GM18951 (cell line): ENCODE measurements around the gene ST3GAL3.

ENCODE experiments used
- POLR2A ChIP-seq: IDR thresholded peaks from 4 replicates; pipeline ENCODE4 v1.6.1; 2011; ENCODE audit warnings: mild to moderate bottlenecking; ENCODE audit not compliant: insufficient read length, insufficient read depth; ENCODE audit errors: extremely low read depth
- in situ Hi-C: fragments of 300-500 bp; cut with MboI; formaldehyde crosslinking; loops from one replicate; pipeline ENCODE4 v1.12.0; 2022; ENCODE audit warnings: low sequenced_read_pairs, mixed read lengths, inconsistent platforms; ENCODE audit not compliant: unreplicated experiment

ST3GAL3 gene

DNA sequence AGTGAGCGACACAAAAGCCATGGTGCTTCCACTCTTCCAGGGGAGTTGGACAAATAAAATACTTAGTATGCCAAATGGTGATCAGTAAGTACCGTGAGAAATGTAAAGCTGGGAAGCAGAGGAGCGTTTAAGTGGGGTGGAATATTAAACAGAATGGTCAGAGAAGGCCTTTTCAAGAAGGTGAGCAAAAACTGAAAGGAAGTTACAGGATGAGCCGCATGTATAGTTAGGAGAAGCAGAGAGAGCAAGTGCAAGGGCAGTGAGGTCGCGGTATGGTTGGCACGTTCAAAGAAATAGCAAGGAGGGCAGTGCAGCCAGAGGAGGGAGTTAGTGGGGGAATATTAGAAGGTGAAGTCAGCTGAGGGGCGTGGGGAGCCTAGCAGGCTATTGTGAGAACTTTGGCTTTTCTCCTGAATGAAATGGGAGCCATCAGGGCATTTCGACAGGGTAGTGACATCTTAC is 266.7 kb downstream of the ST3GAL3 start:
- in situ Hi-C loops, result no loop called here
- TF ChIP-seq POLR2A, result no peak

DNA sequence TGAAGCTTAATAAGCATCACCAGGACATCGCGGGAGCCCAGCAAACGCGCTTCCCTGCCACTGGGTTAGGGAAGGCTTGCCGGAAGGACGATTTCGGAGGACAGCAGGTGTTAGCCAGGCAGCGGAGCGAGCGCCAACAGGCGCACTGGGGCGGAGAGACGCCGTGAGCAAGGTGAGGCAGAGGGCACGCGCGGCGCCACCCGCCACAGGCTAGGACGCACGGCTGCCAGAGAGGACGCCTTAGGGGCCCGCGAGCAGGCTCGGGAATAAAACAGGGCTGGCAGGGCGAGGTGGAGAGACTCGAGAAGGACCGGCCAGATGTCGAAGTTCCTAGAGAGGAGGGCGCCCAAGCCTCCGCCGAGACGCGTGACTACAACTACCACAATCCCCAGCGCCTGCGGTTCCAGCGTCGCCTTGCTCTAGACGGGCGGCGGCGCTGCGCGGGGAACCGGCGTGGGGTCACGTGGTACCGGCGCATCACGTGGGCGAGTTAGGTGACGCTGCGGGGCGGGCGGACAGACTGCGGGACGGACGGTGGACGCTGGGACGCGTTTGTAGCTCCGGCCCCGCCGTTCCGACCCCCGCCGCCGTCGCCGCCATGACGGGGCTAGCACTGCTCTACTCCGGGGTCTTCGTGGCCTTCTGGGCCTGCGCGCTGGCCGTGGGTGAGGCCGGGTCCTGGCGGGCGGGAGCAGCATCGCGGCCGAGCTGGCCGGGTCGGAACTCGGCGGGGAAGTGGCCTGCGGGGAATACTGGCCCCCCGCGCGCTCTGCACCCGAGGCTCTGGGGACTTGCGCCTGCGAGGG is 267.3 kb downstream of the ST3GAL3 start, which contains the start of gene ATP6V0B:
ATP6V0B (plus strand) TSS at position 518 of the 806 bp plus-strand sequence; CDS start at position 599, 81 bp downstream.
- in situ Hi-C loops, result no loop called here
- peak; percentile 83 for TF ChIP-seq POLR2A

DNA sequence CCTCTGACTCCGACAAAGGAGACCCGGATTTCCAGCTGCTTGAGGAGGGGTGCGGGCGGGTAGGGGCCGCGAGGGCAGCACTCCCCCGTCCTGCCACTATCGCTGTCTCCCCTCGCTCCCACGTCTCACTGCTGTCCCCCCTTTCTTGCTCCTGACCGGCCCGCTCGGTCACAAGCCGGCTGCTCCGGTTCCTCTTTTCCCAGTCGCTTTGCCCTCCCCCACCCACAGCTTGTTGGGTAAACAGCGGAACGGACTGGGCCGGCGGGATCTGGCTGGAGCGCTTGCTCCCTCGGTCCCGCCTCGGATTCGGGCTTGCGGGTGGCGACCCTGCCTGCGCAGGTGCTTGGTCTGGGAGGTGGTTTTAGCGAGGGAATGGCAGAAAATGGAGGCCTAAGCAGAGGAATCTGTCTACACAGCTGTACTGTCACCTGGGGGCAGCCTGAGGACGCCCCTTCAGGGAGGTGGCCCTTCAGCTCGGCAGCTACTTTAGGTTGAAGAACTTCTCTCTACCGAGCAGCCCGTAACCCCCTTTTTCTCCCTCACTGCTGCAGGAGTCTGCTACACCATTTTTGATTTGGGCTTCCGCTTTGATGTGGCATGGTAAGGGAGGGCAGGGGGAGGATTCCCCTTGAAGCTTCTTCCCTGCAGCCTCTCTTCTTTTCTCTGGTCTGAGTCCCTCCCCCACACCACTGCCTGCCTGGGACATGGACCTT is 268.1 kb downstream of the ST3GAL3 start:
- in situ Hi-C loops, result no loop called here
- TF ChIP-seq POLR2A, result no peak

DNA sequence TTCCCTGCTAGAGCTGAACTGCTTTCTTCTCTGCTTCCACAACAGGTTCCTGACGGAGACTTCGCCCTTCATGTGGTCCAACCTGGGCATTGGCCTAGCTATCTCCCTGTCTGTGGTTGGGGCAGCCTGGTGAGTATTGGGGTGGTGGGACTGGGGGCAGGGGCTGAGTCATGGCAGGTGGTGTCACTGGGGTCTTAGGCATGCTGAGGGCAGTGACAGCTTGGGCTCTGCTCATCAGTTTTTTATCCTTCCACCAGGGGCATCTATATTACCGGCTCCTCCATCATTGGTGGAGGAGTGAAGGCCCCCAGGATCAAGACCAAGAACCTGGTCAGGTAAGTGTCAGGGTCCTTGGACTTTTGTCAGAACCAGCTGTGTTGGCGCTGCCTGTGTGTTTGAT is 268.7 kb downstream of the ST3GAL3 start:
- in situ Hi-C loops, result no loop called here
- no peak for TF ChIP-seq POLR2A

DNA sequence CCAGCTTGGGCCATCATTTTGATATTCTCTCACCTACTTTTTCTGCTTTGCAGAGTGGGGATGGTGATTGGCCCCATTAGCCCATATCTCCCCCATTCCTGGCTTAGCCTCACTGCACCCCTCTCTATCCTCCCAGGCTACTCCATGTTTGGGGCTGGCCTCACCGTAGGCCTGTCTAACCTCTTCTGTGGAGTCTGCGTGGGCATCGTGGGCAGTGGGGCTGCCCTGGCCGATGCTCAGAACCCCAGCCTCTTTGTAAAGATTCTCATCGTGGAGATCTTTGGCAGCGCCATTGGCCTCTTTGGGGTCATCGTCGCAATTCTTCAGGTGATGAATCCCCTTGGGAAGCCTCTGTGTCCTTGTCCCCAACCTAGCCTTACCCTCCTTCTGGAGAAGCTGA is 269.6 kb downstream of the ST3GAL3 start:
- TF ChIP-seq POLR2A, result no peak
- in situ Hi-C loops, result no loop called here

DNA sequence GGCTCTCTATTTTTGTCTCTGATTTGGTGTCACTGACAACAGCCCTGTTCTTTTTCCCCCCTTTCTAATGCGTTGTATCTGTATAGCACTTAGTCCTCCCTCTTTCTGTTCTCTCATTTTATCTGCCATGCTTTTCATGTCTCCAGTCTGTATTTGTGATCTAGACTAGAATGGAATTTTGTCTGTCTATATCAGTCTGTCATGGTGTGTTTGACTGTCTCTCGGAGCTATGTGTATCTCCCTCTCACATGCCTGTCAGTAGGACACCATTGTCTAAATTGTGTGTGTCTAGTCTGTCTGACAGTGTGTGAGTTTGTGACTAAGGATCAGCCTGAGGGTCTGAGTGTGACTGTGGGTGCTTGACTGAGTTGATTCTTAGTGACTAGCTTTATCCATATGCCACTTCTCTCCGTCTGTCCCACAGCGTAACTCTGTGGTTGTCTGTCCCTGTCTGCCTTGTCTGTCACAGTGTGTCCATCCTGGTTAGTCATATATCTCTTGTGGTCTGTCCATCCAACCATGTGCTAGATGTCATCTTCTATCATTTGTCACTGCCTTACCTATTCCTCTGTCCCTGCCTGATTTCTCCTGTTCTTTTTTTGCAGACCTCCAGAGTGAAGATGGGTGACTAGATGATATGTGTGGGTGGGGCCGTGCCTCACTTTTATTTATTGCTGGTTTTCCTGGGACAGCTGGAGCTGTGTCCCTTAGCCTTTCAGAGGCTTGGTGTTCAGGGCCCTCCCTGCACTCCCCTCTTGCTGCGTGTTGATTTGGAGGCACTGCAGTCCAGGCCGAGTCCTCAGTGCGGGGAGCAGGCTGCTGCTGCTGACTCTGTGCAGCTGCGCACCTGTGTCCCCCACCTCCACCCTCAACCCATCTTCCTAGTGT is 270.3 kb downstream of the ST3GAL3 start:
- TF ChIP-seq POLR2A, result no peak
- in situ Hi-C loops, result no loop called here

DNA sequence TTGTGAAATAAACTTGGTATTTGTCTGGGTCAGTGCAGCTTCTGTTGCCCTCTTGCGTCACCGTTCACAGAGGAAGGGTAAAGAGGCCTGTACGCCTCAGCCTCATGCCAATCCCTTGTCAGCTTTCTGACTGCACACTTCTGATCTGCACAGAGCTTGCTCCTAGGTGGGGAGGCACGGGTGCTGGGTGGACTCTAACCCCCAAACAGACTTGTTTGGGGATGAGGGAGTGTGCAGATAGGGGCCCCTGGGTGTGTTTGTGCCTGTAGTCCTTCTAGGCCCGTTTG is 270.9 kb downstream of the ST3GAL3 start:
- TF ChIP-seq POLR2A, result no peak
- in situ Hi-C loops, result no loop called here

DNA sequence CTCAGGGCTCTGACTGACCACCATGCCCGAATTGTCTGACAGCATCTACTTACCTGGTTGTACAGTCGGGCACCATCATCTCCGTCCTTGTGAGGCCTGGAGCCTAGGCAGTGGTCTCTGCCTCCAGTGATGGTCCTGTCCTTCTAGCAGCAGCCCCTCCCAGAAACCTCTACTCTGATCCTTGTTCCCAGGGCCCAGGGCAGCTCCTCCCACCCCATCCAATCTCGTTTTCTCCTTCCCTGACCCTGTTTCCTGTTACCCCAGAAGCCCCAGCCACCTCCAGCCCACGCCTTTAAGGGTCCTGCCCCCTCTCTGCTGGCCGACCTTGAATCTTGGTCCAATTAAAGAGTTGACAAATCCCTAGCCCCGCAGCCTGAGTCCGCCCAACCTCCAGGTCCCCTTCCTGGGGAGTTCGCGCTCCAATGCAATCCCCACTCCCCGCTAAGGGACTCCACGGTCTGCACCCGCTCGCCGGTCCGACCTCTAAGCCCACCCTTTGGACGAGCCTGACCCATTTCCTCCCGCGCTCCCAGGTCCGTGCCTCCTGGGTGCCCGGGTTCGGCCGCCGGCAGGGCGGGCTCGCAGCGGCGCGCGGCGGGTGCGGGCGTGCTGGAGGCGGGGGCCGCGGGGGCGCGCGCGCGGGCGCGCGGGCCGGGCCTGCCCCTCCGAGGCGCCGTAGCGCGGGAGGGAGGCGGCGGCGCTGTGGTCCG is 271.4 kb downstream of the ST3GAL3 start, which contains the start of gene B4GALT2:
B4GALT2 (plus strand) TSS at position 660 of the 710 bp plus-strand sequence. CDS start 1,951 bp downstream, outside the sequence.
- in situ Hi-C loops, result no loop called here
- peak; percentile 46 for TF ChIP-seq POLR2A

DNA sequence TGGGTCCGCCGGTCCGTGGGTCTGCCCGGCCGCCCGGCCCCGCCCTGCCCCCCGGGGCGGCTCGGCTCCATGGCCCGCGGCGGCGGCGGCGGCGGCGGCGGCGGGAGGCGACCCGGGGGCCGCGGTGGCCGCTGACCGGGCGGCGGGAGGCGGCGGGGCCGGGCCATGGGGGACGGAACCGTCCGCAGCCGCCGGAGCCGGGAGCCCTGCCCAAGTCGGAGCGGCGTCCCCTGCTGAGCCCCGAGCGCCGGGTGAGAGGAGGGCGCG is 271.9 kb downstream of the ST3GAL3 start:
- TF ChIP-seq POLR2A, result no peak
- in situ Hi-C loops, result no loop called here

DNA sequence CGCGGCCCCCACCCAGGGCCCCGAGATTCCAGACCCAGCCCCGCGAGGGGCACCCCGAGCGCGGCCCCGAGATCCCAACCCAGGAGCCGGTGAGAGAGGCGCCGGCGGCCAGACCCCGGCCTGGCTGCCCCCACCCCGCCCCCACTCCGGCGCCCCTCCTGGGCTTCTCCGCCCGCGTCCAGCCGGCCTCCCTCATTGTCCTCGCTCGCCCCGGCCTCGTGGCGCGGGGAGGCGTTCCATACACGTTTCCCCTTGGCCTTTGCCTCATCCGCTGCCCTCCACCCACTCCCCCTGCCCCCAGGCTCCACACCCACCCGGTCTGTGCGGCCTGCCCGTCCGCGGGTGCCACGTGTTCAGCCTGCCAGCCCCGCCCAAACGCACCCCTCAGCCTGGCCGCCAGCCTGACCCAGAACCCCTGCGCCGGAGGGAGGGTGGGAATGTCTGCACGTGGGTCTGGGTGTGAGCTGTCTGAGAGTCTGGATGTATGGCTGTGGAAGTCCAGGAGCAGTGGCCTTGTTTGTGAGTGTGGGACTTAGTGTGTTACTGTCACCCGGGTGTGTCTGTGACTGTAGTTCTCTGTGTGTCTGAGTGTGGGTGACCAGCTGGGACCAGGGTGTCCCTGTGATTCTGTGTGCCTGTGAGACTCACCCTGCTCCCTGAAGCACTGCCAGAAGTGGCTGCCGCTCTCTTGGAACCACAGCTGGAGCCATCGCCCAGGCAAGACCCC is 272.4 kb downstream of the ST3GAL3 start:
- no peak for TF ChIP-seq POLR2A
- in situ Hi-C loops, result no loop called here

DNA sequence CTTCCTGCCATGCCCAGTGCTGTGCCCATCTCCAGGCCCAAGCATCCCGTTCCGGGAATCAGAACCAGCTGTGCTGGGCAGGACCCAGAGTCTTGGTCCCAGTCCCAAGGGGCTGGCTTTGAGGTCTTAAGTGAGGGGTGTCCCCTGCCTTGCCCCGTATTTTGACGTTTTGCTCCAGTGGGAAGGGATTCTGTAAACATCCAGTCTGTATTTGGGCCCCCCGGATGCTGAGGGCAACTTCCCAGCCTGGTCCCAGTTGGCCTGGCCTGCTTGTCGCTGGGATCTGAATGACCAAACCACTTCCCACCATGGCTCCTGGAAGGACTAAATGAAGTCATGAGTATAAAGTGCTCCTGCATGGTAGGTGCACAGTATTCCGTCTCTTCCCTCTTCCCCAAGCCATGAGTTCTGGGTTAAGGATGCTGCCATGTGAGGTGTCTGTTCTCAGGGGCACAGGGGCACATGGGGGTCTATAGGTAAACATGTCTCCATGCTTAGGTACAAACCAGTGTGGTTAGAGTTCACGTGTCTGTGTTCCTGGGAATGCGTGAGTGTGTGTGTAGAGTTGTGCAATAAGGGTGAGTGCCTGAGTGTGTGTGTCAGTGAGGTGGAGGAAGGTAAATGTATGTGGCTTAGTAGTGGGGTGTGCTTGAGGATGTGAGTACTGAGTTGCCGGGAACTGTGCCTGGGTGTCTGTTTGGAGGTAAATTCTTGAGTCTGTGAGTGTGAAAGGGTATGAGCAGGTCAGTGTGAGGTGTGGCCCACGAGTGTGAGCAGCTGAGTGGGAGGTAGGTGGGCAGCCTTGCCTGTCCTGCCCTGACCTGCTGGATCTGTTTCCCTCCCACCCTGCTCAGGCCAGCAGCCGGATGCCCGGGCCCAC is 273.2 kb downstream of the ST3GAL3 start:
- in situ Hi-C loops, result no loop called here
- no peak for TF ChIP-seq POLR2A
